Measurements from ENCODE around the gene TSC1.
"Not testable (repeated sequence)": the region's sequence is repeated elsewhere in the genome, so short reads cannot be mapped to it uniquely, and the experiment has no call there.

Gene TSC1

DNA sequence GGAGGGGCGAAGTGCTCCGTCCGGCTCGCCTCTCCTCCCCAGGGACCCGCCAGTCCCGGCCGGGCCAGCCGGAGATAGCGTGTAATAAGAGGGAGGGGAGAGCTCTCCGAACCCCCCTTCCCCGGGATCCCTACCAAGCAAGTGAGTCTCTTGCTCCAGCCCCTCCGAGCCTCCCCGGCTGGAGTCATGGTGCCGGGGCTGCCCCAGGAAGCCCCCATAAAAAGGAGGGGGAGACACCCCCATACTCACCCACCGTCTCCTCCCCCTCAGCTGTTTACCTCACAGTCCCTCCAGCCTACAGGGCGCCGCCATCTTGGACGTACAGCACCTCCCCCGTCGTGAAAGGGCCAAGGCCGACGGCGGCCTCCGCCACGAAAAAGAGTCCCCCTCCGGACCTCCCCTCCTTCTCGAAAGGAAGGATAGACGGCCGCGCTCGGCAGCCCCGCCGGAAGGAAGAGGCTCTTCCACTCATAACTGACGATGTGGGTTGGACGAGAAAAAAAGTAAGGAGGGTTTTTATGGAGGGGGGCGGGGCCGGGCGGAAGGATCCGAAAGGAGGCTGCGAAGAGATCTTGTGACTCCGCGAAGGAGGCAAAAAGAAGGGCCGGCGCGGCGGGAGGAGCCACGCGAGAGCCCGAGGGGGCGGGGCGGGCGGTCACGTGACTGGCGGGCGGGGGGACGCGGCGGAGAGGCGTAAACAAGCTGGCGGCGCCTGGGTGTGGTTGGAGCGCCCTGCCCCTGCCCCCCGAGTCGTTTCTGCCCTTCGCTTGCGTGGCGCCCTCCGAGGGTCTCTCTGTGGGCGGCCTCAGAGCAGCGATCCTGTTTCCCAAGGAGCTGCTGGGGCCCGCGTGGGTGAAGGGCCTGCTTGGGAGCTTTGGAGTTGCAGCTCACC lies at the start of gene TSC1:
TSC1 (minus strand) TSS at position 323 of the 892 bp plus-strand sequence. CDS start 15,744 bp downstream, outside the sequence.
- H3K27ac ChIP-seq = peak within 1 kb of the TSS; percentile 87
- DNase-seq (ENCODE audit: low read depth, low spot score) = peak; percentile 79

DNA sequence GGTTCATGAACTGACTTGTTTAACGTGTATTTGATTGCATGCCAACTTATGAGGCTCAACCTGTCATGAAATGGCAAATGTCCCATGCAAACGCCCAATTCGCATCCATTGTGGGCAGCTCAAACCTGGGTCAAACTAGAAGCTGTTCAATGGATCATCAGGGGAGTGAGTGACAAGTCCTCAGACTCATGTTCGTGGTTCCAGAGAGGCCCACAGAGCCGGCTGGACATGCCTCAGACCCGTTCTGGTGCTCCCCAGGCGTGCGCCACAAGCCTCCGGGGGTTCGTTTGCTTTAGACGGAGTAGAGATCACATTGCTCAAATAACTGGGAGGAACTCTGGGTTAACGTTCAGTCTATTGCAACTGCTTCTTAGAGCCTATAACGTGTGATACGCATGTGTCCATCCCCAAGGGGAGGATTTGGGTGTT lies 49.1 kb upstream of the TSC1 start:
- peak; percentile 73 for DNase-seq (ENCODE audit: low read depth, low spot score)
- H3K27ac ChIP-seq = peak overlapping the region; percentile 25

- H3K27ac ChIP-seq = no peak overlapping the region
- no peak for DNase-seq (ENCODE audit: low read depth, low spot score)
Measured at GRCh38 chr9:132991351-132992300, 47.2 kb upstream of the TSC1 start.

DNA sequence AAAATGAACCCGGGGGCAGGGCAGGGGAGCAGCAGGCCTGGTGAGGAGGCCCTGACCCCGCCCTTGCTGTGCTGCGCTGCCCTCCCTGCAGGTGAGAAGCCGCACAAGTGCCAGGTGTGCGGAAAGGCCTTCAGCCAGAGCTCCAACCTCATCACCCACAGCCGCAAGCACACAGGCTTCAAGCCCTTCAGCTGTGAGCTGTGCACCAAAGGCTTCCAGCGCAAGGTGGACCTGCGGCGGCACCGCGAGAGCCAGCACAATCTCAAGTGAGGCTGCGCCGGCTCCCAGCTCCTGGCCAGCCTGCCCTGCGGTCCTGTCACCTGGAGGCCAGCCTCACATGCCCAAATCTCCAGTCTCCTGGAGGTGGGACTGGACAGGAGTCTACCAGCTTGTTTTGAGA lies 46.4 kb upstream of the TSC1 start:
- no peak for DNase-seq (ENCODE audit: low read depth, low spot score)
- no peak overlapping the region for H3K27ac ChIP-seq

- not testable (repeated sequence) for DNase-seq (ENCODE audit: low read depth, low spot score); H3K27ac ChIP-seq
Measured at GRCh38 chr9:132989998-132990557, 45.7 kb upstream of the TSC1 start.

DNA sequence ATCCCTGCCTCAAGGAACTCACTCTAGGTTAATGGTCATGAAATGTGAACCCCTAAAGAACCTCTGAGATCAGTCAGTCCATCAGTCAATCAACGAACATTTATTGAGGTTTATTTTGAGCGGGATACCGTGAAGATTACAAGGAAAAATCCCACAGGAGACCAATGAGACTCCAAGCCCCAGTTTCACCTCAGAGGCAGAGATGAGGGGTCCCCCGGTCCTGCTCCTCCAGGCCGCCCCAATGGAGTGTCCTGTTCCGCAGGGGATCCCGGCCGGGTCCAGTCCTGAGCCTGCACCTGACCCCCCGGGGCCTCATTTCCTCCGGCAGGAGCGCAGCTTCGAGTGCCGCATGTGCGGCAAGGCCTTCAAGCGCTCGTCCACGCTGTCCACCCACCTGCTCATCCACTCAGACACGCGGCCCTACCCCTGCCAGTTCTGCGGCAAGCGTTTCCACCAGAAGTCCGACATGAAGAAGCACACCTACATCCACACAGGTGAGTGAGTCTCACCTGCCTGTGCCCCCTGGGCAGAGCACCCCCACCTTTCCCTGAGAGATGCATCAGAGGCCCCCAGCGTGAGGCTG lies 45.1 kb upstream of the TSC1 start:
- H3K27ac ChIP-seq = no peak overlapping the region
- no peak for DNase-seq (ENCODE audit: low read depth, low spot score)

DNA sequence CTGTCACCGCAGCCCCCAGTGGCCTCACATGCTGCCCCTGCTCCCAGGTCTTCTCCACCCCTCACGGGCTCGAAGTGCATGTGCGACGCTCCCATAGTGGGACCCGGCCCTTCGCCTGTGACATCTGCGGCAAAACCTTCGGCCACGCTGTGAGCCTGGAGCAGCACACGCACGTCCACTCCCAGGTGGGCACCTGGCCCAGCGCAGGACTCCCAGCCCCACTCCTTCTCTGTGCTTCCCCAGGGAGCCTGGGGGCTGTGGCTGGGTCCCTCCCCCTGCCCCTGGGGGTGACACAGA lies 44.5 kb upstream of the TSC1 start:
- H3K27ac ChIP-seq = no peak overlapping the region
- DNase-seq (ENCODE audit: low read depth, low spot score) = no peak

GRCh38 chr9:132988244-132989013 lies 44.0 kb upstream of the TSC1 start:
- no peak for DNase-seq (ENCODE audit: low read depth, low spot score)
- H3K27ac ChIP-seq = no peak overlapping the region

DNA sequence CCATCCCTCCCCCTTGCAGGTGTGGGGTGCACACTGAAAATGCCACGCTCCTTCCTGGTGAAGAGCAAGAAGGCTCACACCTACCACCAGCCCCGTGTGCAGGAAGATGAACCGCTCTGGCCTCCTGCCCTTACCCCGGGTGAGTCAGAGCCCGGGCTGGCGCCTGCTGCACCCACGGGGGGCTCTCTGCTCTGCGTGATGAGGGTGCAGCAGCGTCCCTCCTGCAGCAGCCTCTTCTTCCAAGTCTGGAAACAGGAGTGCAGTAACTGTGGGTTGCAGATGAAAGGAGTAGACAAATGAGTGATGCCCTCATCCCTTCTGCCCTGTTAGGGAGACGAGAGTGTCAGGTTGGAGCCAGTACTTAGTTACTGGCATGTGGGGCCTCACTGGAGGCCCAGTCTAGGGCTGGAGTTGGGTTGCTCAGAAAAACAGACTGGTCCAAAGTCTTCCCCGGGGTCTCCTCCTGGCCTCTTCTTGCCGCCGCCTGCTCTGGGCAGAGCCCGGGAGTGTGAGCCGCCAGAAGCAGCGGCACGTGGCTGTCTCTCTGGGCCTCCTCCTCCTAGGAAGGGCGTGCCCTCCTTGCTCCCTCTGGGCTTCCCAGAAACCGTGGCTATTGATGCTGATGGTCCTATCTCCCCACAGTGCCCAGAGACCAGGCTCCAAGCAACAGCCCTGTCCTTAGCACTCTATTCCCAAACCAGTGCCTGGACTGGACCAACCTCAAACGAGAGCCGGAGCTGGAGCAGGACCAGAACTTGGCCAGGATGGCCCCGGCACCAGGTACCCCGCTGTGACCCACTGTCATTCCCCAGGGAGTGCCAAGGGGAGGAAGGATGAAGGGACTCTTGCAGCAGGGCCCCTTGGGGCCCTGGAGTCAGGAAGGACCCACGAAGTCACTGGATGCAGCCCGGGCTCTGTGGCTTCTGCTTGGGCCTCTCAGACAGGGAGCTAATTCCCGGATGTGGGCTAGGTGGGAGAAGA lies 42.5 kb upstream of the TSC1 start:
- DNase-seq (ENCODE audit: low read depth, low spot score) = no peak

DNA sequence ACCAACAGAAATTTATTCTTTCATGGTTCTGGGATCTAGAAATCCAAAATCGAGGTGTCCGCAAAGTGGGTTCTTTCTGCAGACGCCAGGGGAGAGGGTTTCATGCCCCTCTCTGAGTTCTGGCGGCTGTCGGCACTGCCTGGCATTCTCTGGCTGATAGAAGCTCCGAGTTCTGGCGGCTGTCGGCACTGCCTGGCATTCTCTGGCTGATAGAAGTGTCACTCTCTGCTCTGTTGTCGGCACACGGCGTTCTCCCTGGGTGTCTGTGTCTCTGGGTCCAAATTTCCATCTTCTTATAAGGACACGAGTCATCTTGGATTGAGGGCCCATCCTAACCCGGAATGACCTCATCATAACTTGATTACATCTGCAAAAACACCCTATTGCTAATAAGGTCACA lies 41.7 kb upstream of the TSC1 start:
- H3K27ac ChIP-seq = no peak overlapping the region
- DNase-seq (ENCODE audit: low read depth, low spot score) = no peak

More for the DNA sequence above, 42.5 kb upstream of the TSC1 start:
- no peak overlapping the region for H3K27ac ChIP-seq

- DNase-seq (ENCODE audit: low read depth, low spot score) = no peak
- H3K27ac ChIP-seq = no peak overlapping the region
Measured at GRCh38 chr9:132985489-132985888, 41.1 kb upstream of the TSC1 start.

DNA sequence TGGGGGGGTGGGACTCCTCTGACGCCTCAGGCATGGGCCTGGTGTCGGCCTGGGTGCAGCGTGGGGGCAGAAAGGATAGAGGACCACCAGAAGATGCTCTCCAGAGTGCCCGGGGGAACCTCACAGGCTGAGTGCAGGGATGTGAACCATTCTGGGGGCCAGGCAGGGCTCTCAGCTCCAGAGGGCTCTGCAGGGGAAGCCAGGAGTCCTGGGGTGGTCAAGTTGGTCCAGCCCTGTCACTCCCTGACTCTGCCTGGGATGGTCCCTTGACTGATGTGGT lies 40.6 kb upstream of the TSC1 start:
- no peak for DNase-seq (ENCODE audit: low read depth, low spot score)
- no peak overlapping the region for H3K27ac ChIP-seq

GRCh38 chr9:132984202-132985070 lies 40.0 kb upstream of the TSC1 start:
- H3K27ac ChIP-seq = no peak overlapping the region
- no peak for DNase-seq (ENCODE audit: low read depth, low spot score)

GRCh38 chr9:132983491-132984201 lies 39.2 kb upstream of the TSC1 start:
- no peak for DNase-seq (ENCODE audit: low read depth, low spot score)
- no peak overlapping the region for H3K27ac ChIP-seq

DNA sequence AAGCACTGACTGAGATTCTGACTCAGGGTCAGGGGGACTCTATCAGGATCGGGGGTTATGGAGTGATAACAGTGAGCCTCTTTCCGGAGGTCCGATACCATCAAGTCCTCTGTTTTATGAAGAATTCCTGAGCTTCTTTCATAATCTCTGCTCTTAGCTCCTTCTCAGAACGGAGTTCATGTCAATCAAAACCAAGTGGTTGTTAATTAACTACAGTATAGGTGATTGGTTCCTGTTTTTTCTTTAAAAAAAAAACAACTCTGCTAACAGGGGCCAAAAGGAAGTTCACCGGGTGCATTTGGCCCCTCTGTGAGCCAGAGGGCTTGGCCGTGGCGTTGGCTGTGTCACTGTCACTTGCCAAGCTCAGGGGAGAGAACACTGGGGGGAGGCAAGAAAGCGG lies 38.0 kb upstream of the TSC1 start:
- H3K27ac ChIP-seq = no peak overlapping the region
- DNase-seq (ENCODE audit: low read depth, low spot score) = no peak

- H3K27ac ChIP-seq = no peak overlapping the region
Measured at GRCh38 chr9:132980157-132980556, 35.7 kb upstream of the TSC1 start.

GRCh38 chr9:132978451-132979131 lies 34.2 kb upstream of the TSC1 start, which contains the start of gene GFI1B:
TSS of gene GFI1B (plus strand) at chr9:132978694. CDS start at chr9:132986679, 7,985 bp downstream.
- DNase-seq (ENCODE audit: low read depth, low spot score) = no peak
- no peak within 1 kb of the TSS for H3K27ac ChIP-seq

More at GRCh38 chr9:132980157-132980556, 35.7 kb upstream of the TSC1 start:
- DNase-seq (ENCODE audit: low read depth, low spot score) = no peak
